Measurements from ENCODE around the gene PTPRN2. TPM values are rescaled to one million over a fixed set of nuclear protein-coding genes. Genes with fewer than 3 reads are reported as not detected.

The PTPRN2 gene
- total and polyA plus RNA-seq, 9 of the 15 experiments (the other 6 are each of a cell fraction or from before 2014, with no cell fraction given): not detected

DNA sequence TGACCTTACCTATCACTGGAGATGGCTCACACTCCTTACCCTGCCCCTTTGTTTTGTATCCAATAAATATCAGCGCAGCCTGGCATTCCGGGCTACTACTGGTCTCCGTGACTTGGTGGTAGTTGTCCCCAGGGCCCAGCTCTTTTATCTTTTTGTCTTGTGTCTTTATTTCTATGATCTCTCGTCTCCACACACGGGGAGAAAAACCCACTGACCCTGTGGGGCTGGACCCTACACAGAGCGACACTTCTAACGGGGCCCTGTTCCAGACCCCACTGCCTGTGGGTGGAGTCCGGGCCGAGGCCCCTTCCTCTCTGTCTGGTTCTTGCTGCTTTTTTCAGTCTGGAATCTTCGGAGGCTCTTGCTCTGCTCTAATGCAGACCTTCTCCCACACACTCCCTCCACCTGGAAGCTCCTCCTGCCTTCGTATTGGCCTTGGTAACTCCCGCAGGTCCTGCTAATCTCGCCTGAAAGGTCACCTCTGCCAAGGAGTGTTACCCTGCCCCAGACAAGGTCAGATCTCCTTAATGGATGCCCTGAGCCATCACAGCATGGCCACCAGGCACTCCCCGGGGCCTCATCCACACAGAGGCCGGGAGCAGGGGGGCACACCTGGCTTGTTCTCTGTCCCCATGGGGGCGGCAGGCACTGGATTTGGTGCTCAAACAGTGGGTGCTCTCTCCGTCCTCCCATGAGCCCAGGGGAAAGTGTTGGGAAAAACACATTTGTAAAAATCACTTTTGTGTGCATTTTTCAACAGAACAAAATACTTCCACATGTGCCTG is 531.7 kb downstream of the PTPRN2 start:
- no peaks in the 10 kb centered on the region for H3K9me3 ChIP-seq (replicated peaks; ENCODE audit: control insufficient read depth, insufficient read depth, low read depth, low read length)
- ATAC-seq (no peak), FAIRE-seq (no peak), DNase-seq (ENCODE audit: extremely low read depth in 1 of 4, low spot score in 3 of 4) (no peak)
- intact Hi-C loops (cut with micrococcal nuclease) (no loop called here), in situ Hi-C loops (cut with MboI) (no loop called here)
- H3K4me1 ChIP-seq (replicated peaks in 1 of 2; ENCODE audit: control insufficient read depth in 2 of 2, insufficient read depth in 2 of 2, low read length in 2 of 2): no peaks in the 10 kb centered on the region
- no peak overlapping the region for H3K9ac ChIP-seq (ENCODE audit: insufficient read depth in 1 of 2, low read depth in 2 of 2, low read length in 2 of 2)
- no peaks in the 10 kb centered on the region for H3K9me1 ChIP-seq (ENCODE audit: control insufficient read depth, insufficient read depth, low read length)
- H3K36me3 ChIP-seq (ENCODE audit: control insufficient read depth, insufficient read depth, low read length): no peaks in the 10 kb centered on the region
- H3K27ac ChIP-seq (ENCODE audit: extremely low read depth, low read depth, low read length): no peak overlapping the region
- ChIA-PET POLR2A (interaction anchor here (0.5 to 0.6 kb wide), 2 partner anchors 17 to 69 kb away, joined by 3 to 4 read pairs; no protein-coding TSS in a partner anchor), CTCF (ENCODE audit: low intra/inter-chr PET ratio) (interaction anchor here (0.6 kb wide), 1 partner anchor 921 kb away, joined by 3 read pairs; no protein-coding TSS in a partner anchor)
- WGBS (ENCODE audit: insufficient coverage, low coverage, missing lambda C conversion rate): 1% methylated on average over 17 of the region's 17 CpGs
- H3K4me2 ChIP-seq (ENCODE audit: insufficient read depth, low read length): no peak overlapping the region
- no peaks in the 10 kb centered on the region for H4K20me1 ChIP-seq (replicated peaks; ENCODE audit: control insufficient read depth, insufficient read depth, low read length)
- no peaks in the 10 kb centered on the region for H3K79me2 ChIP-seq (ENCODE audit: control insufficient read depth, insufficient read depth, low read length)
- no TSS peak for BruUV-seq (replicated peaks)
- TF ChIP-seq PHTF2 (CRISPR knock-in tag; IDR thresholded peaks at IDR 0.05): no peak
- no peak for TF ChIP-seq FOXK2 (conservative IDR thresholded peaks at IDR 0.05 in 1 of 2, IDR thresholded peaks at IDR 0.05 in 1 of 2; ENCODE audit: low read depth in 2 of 2)
- TF ChIP-seq POLR2B (IDR thresholded peaks at IDR 0.05; ENCODE audit: low read depth, partially characterized antibody): no peak
- no peak for TF ChIP-seq ZNF408 (CRISPR knock-in tag; IDR thresholded peaks at IDR 0.05; ENCODE audit: low read depth)
- TF ChIP-seq ZNF707 (CRISPR knock-in tag; conservative IDR thresholded peaks at IDR 0.05): no peak
- TF ChIP-seq SRSF3 (IDR thresholded peaks at IDR 0.05; ENCODE audit: insufficient read depth, low read length): no peak
- TF ChIP-seq CEBPB (tag; IDR thresholded peaks at IDR 0.05): no peak
- no peak for TF ChIP-seq ZNF239 (CRISPR knock-in tag; IDR thresholded peaks at IDR 0.05)
- TF ChIP-seq, protein P1, sequence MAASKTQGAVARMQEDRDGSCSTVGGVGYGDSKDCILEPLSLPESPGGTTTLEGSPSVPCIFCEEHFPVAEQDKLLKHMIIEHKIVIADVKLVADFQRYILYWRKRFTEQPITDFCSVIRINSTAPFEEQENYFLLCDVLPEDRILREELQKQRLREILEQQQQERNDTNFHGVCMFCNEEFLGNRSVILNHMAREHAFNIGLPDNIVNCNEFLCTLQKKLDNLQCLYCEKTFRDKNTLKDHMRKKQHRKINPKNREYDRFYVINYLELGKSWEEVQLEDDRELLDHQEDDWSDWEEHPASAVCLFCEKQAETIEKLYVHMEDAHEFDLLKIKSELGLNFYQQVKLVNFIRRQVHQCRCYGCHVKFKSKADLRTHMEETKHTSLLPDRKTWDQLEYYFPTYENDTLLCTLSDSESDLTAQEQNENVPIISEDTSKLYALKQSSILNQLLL (CRISPR knock-in tag; IDR thresholded peaks at IDR 0.05; ENCODE audit: borderline replicate concordance): no peak
- TF ChIP-seq, protein P2, sequence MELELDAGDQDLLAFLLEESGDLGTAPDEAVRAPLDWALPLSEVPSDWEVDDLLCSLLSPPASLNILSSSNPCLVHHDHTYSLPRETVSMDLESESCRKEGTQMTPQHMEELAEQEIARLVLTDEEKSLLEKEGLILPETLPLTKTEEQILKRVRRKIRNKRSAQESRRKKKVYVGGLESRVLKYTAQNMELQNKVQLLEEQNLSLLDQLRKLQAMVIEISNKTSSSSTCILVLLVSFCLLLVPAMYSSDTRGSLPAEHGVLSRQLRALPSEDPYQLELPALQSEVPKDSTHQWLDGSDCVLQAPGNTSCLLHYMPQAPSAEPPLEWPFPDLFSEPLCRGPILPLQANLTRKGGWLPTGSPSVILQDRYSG (tag; conservative IDR thresholded peaks at IDR 0.05; ENCODE audit: low read depth): no peak
- TF ChIP-seq FOXM1 (IDR thresholded peaks at IDR 0.05; ENCODE audit: low read depth): no peak
- no peak for TF ChIP-seq FOXM1 (CRISPR knock-in tag; IDR thresholded peaks at IDR 0.05; ENCODE audit: low read depth)
- TF ChIP-seq XRCC3 (IDR thresholded peaks at IDR 0.05): no peak
- no peak for TF ChIP-seq GATAD2A (IDR thresholded peaks at IDR 0.05)
- TF ChIP-seq MBD2 (IDR thresholded peaks at IDR 0.05; ENCODE audit: borderline replicate concordance, low read depth): no peak
- no peak for TF ChIP-seq HCFC1 (IDR thresholded peaks at IDR 0.05; ENCODE audit: low read depth, low read length)
- TF ChIP-seq, protein P3, sequence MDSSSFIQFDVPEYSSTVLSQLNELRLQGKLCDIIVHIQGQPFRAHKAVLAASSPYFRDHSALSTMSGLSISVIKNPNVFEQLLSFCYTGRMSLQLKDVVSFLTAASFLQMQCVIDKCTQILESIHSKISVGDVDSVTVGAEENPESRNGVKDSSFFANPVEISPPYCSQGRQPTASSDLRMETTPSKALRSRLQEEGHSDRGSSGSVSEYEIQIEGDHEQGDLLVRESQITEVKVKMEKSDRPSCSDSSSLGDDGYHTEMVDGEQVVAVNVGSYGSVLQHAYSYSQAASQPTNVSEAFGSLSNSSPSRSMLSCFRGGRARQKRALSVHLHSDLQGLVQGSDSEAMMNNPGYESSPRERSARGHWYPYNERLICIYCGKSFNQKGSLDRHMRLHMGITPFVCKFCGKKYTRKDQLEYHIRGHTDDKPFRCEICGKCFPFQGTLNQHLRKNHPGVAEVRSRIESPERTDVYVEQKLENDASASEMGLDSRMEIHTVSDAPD (CRISPR knock-in tag; IDR thresholded peaks at IDR 0.05): no peak
- TF ChIP-seq XRCC4 (IDR thresholded peaks at IDR 0.05; ENCODE audit: extremely low read depth, insufficient read depth, insufficient read length): no peak
- TF ChIP-seq ZNF124 (CRISPR knock-in tag; IDR thresholded peaks at IDR 0.05): no peak
- TF ChIP-seq RCOR1 (IDR thresholded peaks at IDR 0.05; ENCODE audit: borderline replicate concordance in 1 of 2, low read depth in 2 of 2, low read length in 2 of 2): no peak
- H2AFZ ChIP-seq (ENCODE audit: low read depth, low read length): no peak overlapping the region
- no peak overlapping the region for H3K4me3 ChIP-seq
- peaks cover 8 to 29% of the 10 kb centered on the region in 2 experiments; a peak in 2 of 5 replicates for H3K27me3 ChIP-seq (ENCODE audit: control insufficient read depth in 2 of 2, insufficient read depth in 2 of 2, low read length in 2 of 2)
